Smooth muscle cell (in vitro differentiated cells): ENCODE results near the gene DSCAM. TPM values are rescaled to one million over a fixed set of nuclear protein-coding genes. Genes with fewer than 3 reads are reported as not detected.
"Not testable (repeated sequence)": the region's sequence is repeated elsewhere in the genome, so short reads cannot be mapped to it uniquely, and the experiment has no call there.

Experiments used
- DNase-seq: peaks from one replicate; lab custom pipeline; 2025; ENCODE audit not compliant: unreplicated experiment; lab: John Stamatoyannopoulos, UW
- H2AFZ ChIP-seq: fragments of 200-600 bp; sonication (generic); 2 replicates; pipeline ENCODE4 v1.6.0; 2016; ENCODE audit warnings: antibody characterized with exemption, low read depth, mild to moderate bottlenecking
- H3F3A ChIP-seq: fragments of 200-600 bp; sonication (generic); 2 replicates; pipeline ENCODE4 v1.6.0; 2017; ENCODE audit warnings: antibody characterized with exemption, low read depth
- H3K27ac ChIP-seq: fragments of 200-600 bp; sonication (generic); 2 replicates; pipeline ENCODE4 v1.5.1; 2016; ENCODE audit warnings: low read depth, mild to moderate bottlenecking
- H3K27me3 ChIP-seq: fragments of 200-600 bp; sonication (generic); 2 replicates; pipeline ENCODE4 v1.6.1; 2016; ENCODE audit warnings: low read depth, mild to moderate bottlenecking
- H3K36me3 ChIP-seq: fragments of 200-600 bp; sonication (generic); 2 replicates; pipeline ENCODE4 v1.5.1; 2016; ENCODE audit warnings: low read depth
- H3K4me1 ChIP-seq: fragments of 200-600 bp; sonication (generic); 2 replicates; pipeline ENCODE4 v1.5.1; 2016; ENCODE audit warnings: low read depth
- H3K4me2 ChIP-seq: fragments of 200-600 bp; sonication (generic); 2 replicates; pipeline ENCODE4 v1.6.0; 2016; ENCODE audit warnings: mild to moderate bottlenecking
- H3K4me3 ChIP-seq: fragments of 200-600 bp; sonication (generic); 2 replicates; pipeline ENCODE4 v1.5.1; 2016; ENCODE audit warnings: mild to moderate bottlenecking
- H3K79me2 ChIP-seq: fragments of 200-600 bp; sonication (generic); 2 replicates; pipeline ENCODE4 v1.6.0; 2016; ENCODE audit warnings: low read depth, mild to moderate bottlenecking
- H3K9ac ChIP-seq: fragments of 200-600 bp; sonication (generic); 2 replicates; pipeline ENCODE4 v1.6.0; 2016; ENCODE audit warnings: low read depth
- H3K9me3 ChIP-seq: fragments of 200-600 bp; sonication (generic); replicated peaks from 2 replicates; pipeline ENCODE4 v1.5.1; 2016; ENCODE audit warnings: low read depth
- H4K20me1 ChIP-seq: fragments of 200-600 bp; sonication (generic); 2 replicates; pipeline ENCODE4 v1.6.0; 2016; ENCODE audit warnings: low read depth
- WGBS: methylation state at CpG from one replicate; pipeline ENCODE4 v1.1.7; 2016; ENCODE audit warnings: low lambda C conversion rate; 5-methylcytosine and 5-hydroxymethylcytosine counted together
- polyA plus RNA-seq: library from polyadenylated mRNA; unstranded; fragments of >200 nt; fragmentation: Nextera tagmentation; extraction: Ambion mirVana; gene quantifications from 2 replicates; pipeline ENCODE4 v1.2.1, GENCODE V29; 2016
- total RNA-seq: library from RNA; depleted of rRNA; stranded (reverse); fragments of >200 nt; gene quantifications from 2 replicates; pipeline ENCODE4 v1.2.3, GENCODE V29; 2014
- TF ChIP-seq, protein P1 (sequence below): fragments of 200-600 bp; sonication (generic); IDR thresholded peaks from 2 replicates; pipeline ENCODE4 v1.5.1; 2017; ENCODE audit warnings: borderline replicate concordance, mild to moderate bottlenecking, antibody characterized with exemption; ENCODE audit not compliant: insufficient read depth, poor library complexity, severe bottlenecking

Gene DSCAM
- total and polyA plus RNA-seq, 2 experiments from 2014 or later = not detected

DNA sequence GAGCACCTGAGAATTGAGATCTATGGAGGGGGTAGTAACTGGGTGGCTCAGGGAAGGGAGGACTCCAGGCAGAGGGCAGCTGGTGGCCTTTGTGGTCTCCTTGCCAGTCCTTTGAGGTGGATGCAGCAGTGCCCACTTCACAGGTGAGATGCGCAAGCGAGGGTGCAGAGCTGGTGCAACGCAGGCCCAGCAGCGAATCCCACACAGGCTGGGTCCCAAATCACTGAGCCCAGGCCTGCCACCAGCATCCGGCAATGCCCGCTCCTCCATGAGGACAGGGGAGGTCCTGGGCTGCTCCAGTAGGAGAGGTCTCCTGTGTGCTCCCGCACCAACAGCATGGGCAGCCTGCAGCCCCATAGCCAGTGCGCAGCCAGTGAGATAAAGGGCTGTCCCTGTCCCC is 661.8 kb downstream of the DSCAM start:
- WGBS = 92% methylated on average over 8 of the region's 8 CpGs
- H3K4me1 ChIP-seq = no peaks in the 10 kb centered on the region

DNA sequence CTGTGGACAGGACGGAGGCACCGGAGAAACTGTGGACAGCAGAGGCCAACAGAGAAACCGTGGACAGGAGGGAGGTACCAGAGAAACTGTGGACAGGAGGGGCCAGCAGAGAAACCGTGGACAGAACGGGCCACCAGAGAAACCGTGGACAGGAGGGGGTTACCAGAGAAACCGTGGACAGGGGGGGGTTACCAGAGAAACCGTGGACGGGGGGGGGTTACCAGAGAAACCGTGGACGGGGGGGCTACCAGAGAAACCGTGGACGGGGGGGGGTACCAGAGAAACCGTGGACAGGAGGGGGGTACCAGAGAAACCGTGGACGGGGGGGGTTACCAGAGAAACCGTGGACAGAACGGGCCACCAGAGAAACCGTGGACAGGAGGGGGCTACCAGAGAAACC is 664.5 kb downstream of the DSCAM start:
- not testable (repeated sequence) for H3K9me3 ChIP-seq, H3F3A ChIP-seq, H3K79me2 ChIP-seq, H4K20me1 ChIP-seq, H3K27me3 ChIP-seq, H3K9ac ChIP-seq, H3K27ac ChIP-seq, H3K4me1 ChIP-seq, DNase-seq, H3K4me3 ChIP-seq, H3K4me2 ChIP-seq, H2AFZ ChIP-seq, H3K36me3 ChIP-seq
- WGBS = 87% methylated on average over 17 of the region's 19 CpGs

More for the DNA sequence above, 661.8 kb downstream of the DSCAM start:
- no peaks in the 10 kb centered on the region for H3K79me2 ChIP-seq
- H3K27ac ChIP-seq = no peak overlapping the region
- no peak overlapping the region for H2AFZ ChIP-seq
- no peak overlapping the region for H3K4me3 ChIP-seq
- H3K36me3 ChIP-seq = no peaks in the 10 kb centered on the region
- H3K4me2 ChIP-seq = no peak overlapping the region
- no peaks in the 10 kb centered on the region for H4K20me1 ChIP-seq
- H3K27me3 ChIP-seq = no peaks in the 10 kb centered on the region
- TF ChIP-seq, protein P1, sequence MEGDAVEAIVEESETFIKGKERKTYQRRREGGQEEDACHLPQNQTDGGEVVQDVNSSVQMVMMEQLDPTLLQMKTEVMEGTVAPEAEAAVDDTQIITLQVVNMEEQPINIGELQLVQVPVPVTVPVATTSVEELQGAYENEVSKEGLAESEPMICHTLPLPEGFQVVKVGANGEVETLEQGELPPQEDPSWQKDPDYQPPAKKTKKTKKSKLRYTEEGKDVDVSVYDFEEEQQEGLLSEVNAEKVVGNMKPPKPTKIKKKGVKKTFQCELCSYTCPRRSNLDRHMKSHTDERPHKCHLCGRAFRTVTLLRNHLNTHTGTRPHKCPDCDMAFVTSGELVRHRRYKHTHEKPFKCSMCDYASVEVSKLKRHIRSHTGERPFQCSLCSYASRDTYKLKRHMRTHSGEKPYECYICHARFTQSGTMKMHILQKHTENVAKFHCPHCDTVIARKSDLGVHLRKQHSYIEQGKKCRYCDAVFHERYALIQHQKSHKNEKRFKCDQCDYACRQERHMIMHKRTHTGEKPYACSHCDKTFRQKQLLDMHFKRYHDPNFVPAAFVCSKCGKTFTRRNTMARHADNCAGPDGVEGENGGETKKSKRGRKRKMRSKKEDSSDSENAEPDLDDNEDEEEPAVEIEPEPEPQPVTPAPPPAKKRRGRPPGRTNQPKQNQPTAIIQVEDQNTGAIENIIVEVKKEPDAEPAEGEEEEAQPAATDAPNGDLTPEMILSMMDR = no peak
- no peaks in the 10 kb centered on the region for H3F3A ChIP-seq
- no peak overlapping the region for H3K9ac ChIP-seq
- H3K9me3 ChIP-seq = no peaks in the 10 kb centered on the region
- no peak for DNase-seq

DNA sequence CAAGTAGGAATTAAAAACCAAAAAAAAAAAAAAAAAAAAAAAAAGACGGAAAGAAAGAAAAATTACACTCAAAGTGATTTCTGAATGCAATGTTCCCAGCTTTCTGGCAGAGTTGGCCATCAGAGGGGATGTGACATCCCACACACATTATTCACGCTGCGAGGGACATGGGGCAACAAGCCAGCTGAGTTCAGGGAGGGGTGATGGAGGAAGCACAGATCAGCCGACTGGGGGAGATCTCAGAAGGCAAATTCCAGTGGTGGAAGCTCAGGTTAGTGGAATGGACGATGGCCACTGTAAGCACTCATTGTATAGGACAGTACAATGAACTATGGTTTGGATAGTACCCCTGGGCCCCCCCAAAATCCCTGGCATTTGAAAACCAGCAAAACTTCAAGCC is 667.8 kb downstream of the DSCAM start:
- H3K4me1 ChIP-seq = no peaks in the 10 kb centered on the region
- no peak overlapping the region for H3K9ac ChIP-seq
- no peaks in the 10 kb centered on the region for H4K20me1 ChIP-seq
- H3K36me3 ChIP-seq = no peaks in the 10 kb centered on the region
- H3F3A ChIP-seq = no peaks in the 10 kb centered on the region
- H3K4me2 ChIP-seq = no peak overlapping the region
- 86% methylated on average over 5 of the region's 5 CpGs for WGBS
- no peak overlapping the region for H2AFZ ChIP-seq
- no peaks in the 10 kb centered on the region for H3K9me3 ChIP-seq
- no peak for DNase-seq
- no peak overlapping the region for H3K27ac ChIP-seq
- TF ChIP-seq, protein P1 = no peak
- no peaks in the 10 kb centered on the region for H3K79me2 ChIP-seq
- H3K27me3 ChIP-seq = no peaks in the 10 kb centered on the region
- H3K4me3 ChIP-seq = no peak overlapping the region

DNA sequence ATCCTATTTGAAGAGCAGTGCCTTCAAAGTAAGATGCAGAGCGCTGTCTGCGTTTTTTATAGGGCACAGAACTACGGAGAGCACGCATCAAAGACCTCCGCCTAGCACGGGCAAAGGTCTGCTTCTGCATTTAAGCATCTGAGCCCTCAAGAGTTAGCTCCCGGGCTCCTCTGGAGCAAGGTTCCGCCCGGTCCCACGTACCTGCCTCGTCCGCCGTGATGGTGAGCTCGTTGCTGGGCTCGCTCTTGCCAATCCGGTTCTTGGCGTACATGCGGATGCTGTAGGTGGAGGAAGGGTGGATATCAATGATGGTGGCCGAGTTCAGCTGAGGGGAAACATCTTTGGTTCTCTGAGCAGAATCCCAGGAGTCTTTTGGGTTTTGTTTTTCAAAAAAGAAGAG is 668.2 kb downstream of the DSCAM start:
- H3K4me1 ChIP-seq = no peaks in the 10 kb centered on the region
- H3K36me3 ChIP-seq = no peaks in the 10 kb centered on the region
- TF ChIP-seq, protein P1 = no peak
- H3F3A ChIP-seq = no peaks in the 10 kb centered on the region
- H3K9ac ChIP-seq = no peak overlapping the region
- H2AFZ ChIP-seq = no peak overlapping the region
- H3K4me3 ChIP-seq = no peak overlapping the region
- no peaks in the 10 kb centered on the region for H3K9me3 ChIP-seq
- no peaks in the 10 kb centered on the region for H3K27me3 ChIP-seq
- no peak for DNase-seq
- no peaks in the 10 kb centered on the region for H4K20me1 ChIP-seq
- 89% methylated on average over 19 of the region's 19 CpGs for WGBS
- no peaks in the 10 kb centered on the region for H3K79me2 ChIP-seq
- no peak overlapping the region for H3K27ac ChIP-seq
- H3K4me2 ChIP-seq = no peak overlapping the region
